GF-D8 (cell line): ENCODE measurements around the gene UHMK1.
A peak's percentile ranks its signal among the peaks of the same experiment; 100 is the strongest.
"Not testable (repeated sequence)": the region's sequence is repeated elsewhere in the genome, so short reads cannot be mapped to it uniquely, and the experiment has no call there.

Source experiments
- DNase-seq: peaks from one replicate; lab custom pipeline; 2025; lab: John Stamatoyannopoulos, UW

Gene UHMK1

GRCh38 chr1:162497723-162498495, at the start of gene UHMK1:
UHMK1 (plus strand) TSS chr1:162497818; CDS start chr1:162498001, 183 bp downstream.
- peak; percentile 78 for DNase-seq

GRCh38 chr1:162454361-162454760, 43.3 kb upstream of the UHMK1 start:
- not testable (repeated sequence) for DNase-seq

GRCh38 chr1:162456323-162456722, 41.3 kb upstream of the UHMK1 start:
- no peak for DNase-seq

GRCh38 chr1:162458236-162458635, 39.4 kb upstream of the UHMK1 start:
- DNase-seq = no peak

- not testable (repeated sequence) for DNase-seq
Observed at GRCh38 chr1:162462425-162462824, 35.2 kb upstream of the UHMK1 start.

GRCh38 chr1:162463021-162463420, 34.6 kb upstream of the UHMK1 start:
- no peak for DNase-seq

GRCh38 chr1:162466797-162467196, 30.8 kb upstream of the UHMK1 start:
- DNase-seq = no peak

- DNase-seq = no peak
Observed at GRCh38 chr1:162470216-162470615, 27.4 kb upstream of the UHMK1 start.

- DNase-seq = no peak
Observed at GRCh38 chr1:162471290-162471853, 26.2 kb upstream of the UHMK1 start.

GRCh38 chr1:162475089-162475488, 22.5 kb upstream of the UHMK1 start:
- DNase-seq = no peak

GRCh38 chr1:162475539-162476185, 22.0 kb upstream of the UHMK1 start:
- DNase-seq = no peak

- no peak for DNase-seq
Observed at GRCh38 chr1:162476620-162477019, 21.0 kb upstream of the UHMK1 start.

GRCh38 chr1:162485236-162485635, 12.4 kb upstream of the UHMK1 start:
- DNase-seq = no peak

GRCh38 chr1:162487241-162487640, 10.4 kb upstream of the UHMK1 start:
- DNase-seq = no peak

- DNase-seq = no peak
Observed at GRCh38 chr1:162488219-162488618, 9.4 kb upstream of the UHMK1 start.

GRCh38 chr1:162495531-162496233, 1.9 kb upstream of the UHMK1 start:
- DNase-seq = not testable (repeated sequence)

GRCh38 chr1:162497104-162497722, 405 bp upstream of the UHMK1 start:
- no peak for DNase-seq

GRCh38 chr1:162498496-162498810, 835 bp downstream of the UHMK1 start:
- peak; percentile 33 for DNase-seq

- DNase-seq = no peak
Observed at GRCh38 chr1:162500805-162501204, 3.2 kb downstream of the UHMK1 start.

- DNase-seq = no peak
Observed at GRCh38 chr1:162502077-162502476, 4.5 kb downstream of the UHMK1 start.

GRCh38 chr1:162502928-162503327, 5.3 kb downstream of the UHMK1 start:
- no peak for DNase-seq

GRCh38 chr1:162527314-162527713, 29.7 kb downstream of the UHMK1 start:
- DNase-seq = no peak
